ENCODE measurements around the gene MTA1.

The MTA1 gene

DNA sequence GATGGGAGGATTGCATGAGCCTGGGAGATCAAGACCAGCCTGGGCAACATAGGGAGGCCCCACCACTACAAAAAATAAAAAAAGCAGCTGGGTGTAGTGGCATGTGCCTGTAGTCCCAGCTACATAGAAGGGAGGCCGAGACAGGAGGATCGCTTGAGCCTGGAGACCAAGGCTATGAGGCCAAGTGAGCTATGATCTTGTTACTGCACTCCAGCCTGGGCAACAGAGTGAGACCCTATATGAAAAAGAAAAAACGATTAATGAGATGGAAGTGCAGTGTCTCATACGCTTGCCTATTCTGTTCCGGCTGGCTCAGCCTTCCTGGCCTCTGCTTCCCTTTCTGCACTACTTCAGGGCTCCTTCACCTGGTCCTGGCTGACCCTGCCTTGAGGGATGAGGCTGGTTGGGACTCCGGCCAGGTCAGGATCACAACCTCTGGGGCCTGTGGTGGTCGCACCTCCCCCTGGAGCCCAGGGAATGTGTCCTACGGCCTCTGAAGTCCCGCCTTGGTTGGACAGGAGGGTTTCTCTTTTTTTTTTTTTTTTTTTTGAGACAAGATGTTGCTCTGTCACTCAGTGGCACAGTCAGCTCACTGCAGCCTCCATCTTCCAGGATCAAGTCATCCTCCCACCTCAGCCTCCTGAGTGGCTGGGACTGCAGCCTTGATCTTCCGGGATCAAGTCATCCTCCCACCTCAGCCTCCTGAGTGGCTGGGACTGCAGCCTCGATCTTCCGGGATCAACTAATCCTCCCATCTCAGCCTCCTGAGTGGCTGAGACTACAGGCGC, 82.1 kb downstream of the MTA1 start:
- DNase-seq: peak in 1 of 2 donors; percentile 9

DNA sequence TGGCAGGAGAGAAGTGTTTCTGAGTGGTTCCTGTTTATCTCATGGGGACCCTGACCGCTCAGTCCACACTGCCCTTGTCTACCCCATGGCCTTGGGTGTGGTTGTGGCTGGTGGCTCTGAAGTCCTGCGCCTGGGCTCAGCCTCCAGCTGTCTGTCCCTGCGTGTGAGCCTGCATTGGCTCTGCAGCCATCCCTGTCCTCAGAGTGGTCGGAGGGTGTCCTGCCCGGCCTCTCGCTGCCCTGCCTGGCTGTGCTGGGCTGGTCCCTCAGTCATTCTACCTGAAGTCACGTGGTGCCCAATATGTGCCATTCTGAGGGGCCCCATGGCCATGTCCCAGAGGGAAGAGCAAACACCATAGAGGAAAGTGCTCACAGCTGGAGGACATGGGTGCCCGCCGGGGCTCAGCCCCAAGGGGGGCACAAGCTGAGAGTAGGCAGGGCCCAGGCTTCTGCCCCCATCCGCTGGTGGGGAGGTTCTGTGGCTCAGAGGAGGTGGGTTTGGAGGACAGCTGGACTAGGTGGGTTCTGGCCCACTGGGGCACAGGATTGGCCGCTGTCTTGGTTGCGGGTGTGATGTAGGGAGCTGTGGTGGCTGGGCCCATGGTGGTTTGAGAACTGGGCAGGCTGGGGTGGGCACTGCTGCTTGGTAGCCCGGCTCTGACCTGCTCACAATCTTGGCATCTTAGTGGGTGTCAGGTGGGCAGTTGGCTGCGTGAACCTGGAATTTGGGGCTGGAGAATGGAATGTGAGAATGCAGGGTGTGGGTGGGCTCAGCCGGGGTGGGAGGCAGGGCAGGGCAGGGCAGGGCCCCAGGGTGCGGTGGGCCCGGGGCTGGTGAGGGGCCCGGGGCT, 83.0 kb downstream of the MTA1 start:
- peak in 1 of 2 donors; percentile 21 for DNase-seq

DNA sequence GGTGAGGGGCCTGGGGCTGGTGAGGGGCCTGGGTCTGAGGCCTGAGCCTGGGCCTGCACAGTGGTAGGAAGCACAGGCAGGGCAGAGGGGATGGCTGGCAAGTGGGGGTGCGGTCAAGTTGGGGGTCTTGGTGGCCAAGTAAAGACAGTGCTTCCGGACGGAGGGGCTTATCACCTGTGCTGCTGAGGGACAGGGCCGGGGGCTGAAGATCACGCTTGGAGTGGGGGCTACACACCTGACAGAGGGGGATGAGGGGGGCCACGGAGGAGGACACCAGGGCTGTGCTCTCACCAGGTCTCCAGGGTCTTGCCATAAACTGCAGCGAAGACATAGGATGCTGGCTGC, 83.6 kb downstream of the MTA1 start:
- DNase-seq: peak in 1 of 2 donors; percentile 11

DNA sequence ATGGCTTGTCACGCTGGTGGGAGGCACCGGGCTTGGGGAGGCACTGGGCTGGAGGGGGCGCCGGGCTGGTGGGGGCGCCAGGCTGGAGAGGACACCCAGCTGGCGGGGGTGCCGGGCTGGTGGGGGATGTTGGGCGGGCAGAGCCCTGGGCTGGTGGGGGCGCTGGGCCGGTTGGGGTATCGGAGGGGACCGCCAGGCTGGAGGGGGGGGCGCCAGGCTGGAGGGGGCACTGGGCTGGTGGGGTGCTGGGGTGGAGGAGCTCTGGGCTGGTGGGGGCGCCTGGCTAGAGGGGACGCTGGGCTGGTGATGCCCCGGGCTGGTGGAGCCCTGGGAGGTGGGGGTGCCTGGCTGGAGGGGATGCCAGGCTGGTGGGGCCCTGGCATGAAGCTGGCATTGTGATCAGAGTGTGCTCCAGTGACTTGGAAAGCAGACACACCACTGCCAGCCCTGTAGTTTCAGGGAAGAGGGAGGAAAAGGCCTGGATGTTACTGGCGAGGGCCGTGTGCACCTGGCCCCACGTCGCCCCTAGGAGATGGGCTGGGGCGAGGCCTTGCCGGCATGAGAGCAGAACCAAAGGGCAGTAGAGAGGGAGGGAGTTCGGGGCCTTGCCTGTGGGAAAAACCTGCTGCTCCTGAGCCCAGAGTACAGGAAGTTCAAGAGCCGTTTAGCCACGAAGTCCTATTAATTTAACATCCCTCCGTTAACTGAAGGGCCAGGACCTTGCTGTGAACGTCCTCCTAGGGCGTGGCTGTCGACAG, 84.5 kb downstream of the MTA1 start:
- peak in 1 of 2 donors; percentile 10 for DNase-seq

DNA sequence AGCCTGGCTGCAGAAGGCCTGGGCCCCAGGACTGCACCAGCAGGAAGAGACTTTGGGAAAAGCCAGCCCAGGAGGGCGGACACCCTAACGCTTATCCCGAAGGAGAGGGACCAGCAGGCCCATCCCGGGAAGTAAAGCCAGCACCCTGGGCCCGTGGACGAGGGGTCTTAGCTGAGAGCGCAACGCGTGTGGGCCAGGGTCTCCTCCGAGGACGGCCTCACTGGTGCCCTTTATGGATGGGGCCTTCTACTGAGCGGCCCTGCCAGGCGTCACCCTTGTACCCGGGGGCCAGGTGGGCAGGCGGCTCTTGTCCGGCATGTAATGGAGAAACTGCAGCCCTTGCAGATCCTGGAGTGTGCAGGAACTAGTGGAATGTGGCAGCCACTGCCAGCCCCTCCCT, 85.5 kb downstream of the MTA1 start:
- DNase-seq: peak in 1 of 2 donors; percentile 4

DNA sequence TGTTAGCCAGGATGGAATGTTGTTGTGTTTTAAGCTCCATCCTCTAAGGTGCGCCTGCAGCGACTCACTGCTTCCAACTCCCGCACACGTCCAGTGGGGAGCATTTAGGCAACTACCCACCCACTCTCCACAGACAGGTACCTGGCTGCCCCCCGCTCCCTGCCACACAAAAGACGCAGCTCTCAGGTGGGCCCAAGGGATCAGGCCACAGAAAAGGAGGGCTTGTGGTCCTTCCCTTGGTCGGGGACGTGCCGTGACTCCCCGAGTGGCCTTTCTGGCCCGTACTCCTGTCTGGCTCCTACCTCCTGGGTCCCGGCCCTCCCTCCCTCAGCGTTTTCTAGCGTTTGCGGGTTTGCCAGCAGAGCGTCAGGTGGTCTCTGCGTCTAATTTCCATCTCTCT, 87.6 kb downstream of the MTA1 start:
- DNase-seq: no peak

DNA sequence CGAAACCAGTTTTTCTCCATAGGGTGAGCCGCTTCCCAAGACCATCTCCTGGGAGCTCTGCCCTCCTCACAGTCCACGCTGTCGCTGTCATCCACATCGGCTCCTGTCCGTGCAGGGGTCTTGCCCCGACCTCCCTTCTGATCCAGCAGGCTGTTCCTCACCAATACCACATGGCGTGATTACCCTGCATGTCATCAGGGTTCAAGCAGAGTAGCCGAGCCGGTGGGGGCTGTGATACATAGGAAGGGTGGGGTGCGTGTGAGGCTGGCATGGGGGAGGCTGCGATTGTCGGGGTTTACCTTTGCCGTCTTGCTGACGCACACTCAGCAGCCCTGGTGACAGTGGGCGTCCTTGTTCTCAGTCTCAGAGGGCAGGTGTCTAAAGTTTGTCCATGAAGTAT, 88.4 kb downstream of the MTA1 start:
- DNase-seq: no peak

DNA sequence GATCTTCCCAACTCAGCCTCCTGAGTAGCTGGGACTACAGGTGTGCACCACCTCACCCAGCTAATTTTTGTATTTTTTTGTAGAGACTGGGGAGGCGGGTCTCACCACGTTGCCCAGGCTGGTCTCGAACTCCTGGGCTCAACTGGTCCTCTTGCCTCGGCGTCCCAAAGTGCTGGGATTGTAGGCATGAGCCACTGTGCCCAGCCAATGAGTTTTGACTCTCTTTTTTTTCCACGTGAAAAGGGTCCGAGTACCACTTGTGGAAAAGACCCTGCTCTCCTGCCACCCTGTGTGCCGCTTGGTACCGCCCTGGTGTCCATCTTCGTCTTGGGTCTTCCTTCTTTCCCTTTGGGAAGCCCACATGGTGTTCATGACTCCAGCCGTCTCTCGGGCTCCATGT, 89.0 kb downstream of the MTA1 start:
- no peak for DNase-seq

DNA sequence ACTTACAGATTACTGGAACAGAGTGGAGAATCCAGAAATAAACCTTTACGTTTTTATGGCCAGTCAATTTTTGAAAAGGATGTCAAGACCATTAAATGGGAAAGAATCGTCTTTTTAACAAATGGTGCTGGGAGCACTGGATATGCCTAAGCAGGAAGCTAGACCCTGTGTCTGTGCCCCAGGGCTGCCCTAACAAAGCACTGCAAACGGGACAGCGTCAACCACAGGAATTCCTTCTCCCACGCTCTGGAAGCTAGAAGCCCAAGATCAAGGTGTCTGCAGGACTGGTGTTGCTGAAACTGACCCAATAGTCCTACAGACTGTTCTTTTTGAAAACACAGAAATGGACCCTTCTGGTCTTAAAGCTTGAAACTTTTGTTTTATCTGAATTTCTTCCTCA, 97.5 kb downstream of the MTA1 start:
- DNase-seq: no peak

DNA sequence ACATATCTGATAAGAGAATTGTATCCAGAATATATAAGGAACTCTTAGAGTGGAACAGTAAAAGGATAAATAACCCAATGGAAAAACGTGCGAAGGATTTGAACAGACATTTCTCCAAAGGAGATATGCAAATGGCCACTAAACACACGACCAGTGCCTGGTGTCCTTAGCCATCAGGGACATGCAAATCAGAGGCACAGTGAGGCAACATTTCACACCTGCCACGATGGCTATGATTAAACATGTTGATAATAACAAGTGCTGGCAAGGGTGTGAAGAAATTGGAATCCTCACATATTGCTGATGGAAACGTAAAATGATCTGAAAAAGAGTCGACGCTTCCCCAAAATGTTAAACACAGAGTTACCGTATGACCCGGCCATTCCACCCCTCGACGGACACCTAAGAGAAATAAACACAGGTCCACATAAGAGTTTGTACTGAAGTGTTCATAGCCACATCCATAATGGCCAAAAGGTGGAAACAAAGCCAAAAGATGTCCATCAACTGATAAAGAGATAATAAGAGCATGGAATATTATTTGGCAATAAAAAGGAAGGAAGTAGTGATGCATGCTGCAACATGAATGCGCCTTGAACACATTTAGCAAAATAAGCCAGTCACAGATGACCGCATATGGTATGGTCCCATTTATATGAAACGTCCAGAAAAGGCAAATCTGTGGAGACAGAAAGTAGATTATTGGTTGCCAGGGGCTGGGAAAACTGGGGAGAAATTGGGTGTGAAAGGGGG, 100.5 kb downstream of the MTA1 start:
- no peak for DNase-seq

Data from CD4-positive, alpha-beta T cell treated with Interleukin-1 beta for 1 hour (primary cell).